GM21717 (cell line): ENCODE results near the gene DLX2.
A peak's percentile ranks its signal among the peaks of the same experiment; 100 is the strongest.

ENCODE experiments used
- ATAC-seq: cut with Tn5 transposase; IDR thresholded peaks from one replicate; pipeline ENCODE4 v1.9.1; 2021; ENCODE audit warnings: mild to moderate bottlenecking, moderate library complexity; ENCODE audit not compliant: unreplicated experiment

Gene DLX2

DNA sequence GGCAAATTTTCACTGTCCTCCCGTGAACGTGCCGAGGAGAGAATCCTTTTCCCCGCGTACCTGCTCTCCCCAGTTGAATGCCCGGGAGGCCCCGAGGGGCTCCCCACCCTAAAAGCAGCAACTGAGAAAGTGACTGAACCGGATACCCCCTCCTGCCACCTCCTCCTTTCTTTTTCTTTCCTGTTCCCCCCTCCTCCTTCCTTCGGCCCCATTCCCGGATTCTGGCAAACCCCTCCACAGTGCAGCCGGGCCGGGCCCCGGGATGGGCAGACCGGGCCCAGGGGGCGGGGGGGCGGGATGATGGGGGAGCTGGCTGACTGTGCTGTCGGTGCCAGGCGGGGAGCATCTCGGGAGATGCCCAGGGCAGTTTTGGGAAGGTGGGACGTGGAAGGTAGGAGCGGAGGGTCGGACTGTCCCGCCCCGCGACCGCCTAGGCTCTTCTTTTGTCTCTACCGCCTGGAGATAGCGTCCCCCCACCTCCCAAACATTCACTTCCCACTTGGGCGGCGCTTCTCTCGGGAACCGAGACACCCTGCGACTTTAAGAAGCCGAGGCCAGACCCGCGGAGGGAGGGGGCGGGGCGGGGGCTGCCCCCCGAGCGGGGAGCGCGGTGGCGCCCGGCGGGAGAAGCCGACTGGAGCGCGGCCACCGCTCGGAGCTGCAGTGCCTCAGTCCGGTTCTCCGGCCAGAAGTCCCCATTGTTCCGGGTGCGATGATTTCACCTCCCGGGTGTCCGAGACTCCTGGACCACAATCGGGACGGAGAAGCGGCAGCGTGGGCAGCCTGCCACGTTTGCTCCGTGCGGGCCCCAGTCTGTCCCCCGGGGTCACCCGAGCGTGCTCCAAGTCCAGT, 8.2 kb downstream of the DLX2 start:
- no peak for ATAC-seq

- no peak for ATAC-seq
These were observed 9.0 kb downstream of the DLX2 start for GRCh38 chr2:172093416-172094293.

- ATAC-seq: no peak
These were observed 9.8 kb downstream of the DLX2 start for GRCh38 chr2:172092716-172093415.

- ATAC-seq: no peak
These were observed 10.7 kb downstream of the DLX2 start for GRCh38 chr2:172091761-172092566.

DNA sequence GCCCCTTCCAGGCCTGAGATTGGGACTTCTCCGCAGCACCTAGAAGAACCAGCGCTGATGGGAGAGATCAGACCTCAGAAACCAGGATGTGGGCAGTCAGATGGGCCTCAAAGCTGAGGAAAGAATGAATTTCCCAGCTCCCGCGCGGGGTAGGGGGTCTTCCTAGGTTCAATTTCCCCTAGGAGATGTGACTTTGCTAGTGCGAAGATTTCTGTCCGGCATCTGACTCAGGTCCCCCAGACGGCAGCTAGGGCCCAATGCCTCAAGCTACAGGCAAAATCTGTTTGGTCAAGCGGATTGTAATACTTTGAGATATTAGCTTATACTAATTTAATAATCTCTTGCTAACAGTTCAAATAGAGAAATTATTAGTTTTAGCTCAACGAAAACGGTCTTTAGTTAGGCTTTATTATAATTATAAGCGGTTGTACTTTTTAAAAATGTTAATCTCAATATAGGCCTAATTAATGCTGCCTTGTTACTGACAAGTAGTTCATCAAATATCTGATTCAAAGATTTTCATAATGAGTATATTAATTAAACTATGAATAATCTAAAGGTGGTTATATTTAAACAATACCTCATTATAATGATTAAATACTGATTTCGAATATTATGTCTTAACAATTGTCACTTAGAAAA, 11.6 kb downstream of the DLX2 start:
- no peak for ATAC-seq

DNA sequence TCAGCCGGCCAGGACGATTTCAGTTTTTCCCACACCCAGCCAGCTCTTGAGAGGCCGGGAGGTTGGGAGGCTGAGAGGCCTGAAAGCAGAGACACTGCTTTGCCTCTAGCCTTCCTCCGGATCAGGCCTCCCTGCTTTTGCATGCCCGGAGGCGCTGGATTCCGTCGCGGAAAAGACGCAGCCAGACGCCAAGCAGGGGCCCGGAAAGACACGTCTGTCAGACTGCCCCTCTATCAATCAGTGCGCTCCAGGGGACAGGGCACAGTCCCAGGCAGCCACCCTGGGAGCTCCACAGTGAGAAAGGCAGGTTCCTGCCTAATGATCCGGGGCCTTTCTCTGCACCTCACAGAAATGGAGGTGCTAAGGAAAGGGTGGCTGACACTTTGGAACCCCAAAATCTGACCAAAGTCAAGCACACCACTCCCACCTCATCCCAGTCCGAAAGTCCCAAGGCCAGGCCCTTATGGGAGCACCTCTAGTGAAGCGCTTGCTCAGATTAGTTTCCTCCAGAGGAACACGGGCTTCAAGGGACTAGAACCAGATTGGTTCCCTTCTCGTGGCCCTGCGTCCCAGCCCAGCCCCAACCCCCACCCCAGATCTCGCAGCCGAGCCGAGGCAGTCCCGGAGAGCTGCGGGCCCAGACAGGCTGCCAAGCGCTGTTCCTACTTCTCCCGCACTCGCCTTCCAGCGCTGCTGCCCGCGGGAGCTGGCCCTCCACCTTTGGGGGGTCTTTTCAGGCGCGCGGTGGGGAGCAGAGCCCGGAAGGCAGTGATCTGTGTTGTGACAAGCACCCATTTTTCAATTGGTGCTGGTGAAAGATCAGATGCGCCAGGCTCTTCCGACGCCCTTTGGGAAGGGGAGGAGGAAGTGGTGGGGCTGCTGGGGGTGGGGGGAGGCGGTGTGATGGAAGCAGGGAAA, 12.4 kb downstream of the DLX2 start:
- no peak for ATAC-seq

DNA sequence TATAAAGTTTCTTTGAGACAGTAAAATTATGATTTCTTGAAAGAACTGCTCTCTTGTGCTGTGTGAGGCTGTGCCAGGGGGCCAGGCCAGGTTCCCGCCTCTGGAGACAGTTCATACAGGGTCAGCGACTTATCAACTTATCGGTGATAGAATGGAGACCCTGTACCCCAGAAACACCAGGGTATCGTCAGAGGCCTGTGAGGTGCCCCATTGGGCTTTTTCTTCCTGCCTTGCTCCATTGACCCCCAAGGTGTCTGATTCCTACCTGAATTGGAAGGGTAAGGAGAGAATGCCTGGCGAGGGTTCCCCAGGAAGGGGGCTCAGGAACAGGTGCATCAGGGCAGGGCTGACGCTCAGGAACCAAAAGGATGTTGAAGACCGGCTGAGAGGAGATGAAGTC, 13.1 kb downstream of the DLX2 start:
- ATAC-seq: no peak

GRCh38 chr2:172089005-172089504, 13.6 kb downstream of the DLX2 start:
- ATAC-seq: no peak

DNA sequence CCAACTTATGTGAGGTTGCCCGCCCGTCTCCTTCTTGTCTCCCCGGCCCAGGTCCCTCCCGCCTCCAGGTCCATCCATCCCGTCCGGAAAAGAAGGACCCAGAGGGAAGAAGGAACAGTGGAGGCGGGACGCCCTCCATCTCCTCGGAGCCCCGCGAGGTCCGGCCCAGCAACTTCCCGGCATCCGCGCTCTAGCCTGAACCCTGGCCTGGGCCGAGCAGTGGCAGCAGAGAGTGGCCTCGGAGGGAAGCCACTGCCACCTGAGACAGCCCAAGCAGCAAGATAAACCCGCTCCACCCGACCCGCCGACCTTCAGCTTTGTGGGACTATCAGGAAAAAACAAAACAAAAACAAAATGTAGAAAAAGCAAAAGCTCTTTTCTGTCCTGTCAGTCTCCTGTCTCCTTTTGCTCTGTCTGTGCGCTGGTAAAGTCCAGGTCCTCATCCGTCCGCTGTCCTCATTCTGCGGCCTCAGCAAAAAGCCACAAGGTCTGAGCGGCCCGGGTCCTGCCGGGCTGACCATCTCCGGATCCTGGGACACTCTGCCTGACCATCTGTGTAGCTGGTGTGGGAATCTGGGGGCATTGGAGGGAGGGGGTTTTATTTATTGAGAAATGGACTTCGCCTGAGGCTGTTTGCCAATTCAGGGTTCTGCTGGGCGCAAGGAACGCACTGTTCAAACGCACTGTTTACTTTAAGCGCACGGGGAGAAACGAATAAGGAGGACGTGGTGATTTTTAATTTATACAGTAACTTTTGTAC, 14.3 kb downstream of the DLX2 start:
- no peak for ATAC-seq

GRCh38 chr2:172087780-172088244, 14.9 kb downstream of the DLX2 start:
- ATAC-seq: no peak

GRCh38 chr2:172087207-172087779, 15.4 kb downstream of the DLX2 start:
- no peak for ATAC-seq

DNA sequence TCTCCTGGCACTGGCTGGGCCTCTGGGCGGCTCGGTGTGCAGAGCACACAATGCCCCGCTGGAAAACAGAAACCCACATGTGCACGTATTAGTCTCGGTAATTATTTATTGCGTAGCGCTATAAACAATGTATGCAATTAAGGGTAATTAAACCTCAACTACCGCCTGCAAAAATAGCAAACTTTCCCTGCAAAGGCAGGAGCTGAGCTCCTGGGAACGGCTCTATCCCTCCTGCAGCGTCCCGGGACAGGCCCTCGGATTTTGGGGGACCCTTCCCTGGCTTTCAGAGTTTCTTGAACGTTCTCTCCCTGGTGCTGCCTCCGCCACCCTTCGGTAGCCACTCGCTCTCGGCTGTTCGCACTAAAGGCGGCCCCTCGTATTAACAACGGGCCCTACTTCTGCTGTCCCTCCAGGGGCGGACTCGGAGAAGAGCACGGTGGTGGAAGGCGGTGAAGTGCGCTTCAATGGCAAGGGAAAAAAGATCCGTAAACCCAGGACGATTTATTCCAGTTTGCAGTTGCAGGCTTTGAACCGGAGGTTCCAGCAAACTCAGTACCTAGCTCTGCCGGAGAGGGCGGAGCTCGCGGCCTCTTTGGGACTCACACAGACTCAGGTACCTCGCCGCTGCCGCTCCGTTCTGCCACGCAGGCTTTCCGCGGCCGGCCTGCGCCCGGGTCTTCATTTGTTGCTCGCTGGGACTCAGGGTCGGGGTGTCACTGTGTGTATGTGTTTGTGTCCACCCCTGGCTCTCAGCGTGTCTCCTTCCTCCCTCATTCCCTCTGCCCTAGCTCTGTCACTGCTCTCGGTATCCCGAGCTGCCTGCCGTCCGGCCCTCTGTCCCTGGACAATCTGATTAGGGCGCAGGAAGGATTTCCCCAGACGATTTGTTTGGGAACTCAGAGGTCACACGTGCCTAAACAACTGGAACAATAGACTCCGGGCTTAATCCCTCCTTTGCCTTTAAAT, 16.2 kb downstream of the DLX2 start:
- ATAC-seq: no peak

GRCh38 chr2:172085460-172086159, 17.1 kb downstream of the DLX2 start, which contains the start of gene DLX1:
DLX1 (plus strand) TSS chr2:172085507; CDS start chr2:172085678, 171 bp downstream.
- no peak for ATAC-seq

- ATAC-seq: peak; percentile 88
These were observed 17.8 kb downstream of the DLX2 start for GRCh38 chr2:172084645-172085459.

GRCh38 chr2:172084395-172084644, 18.4 kb downstream of the DLX2 start:
- no peak for ATAC-seq
